ENCODE data around the gene NID1.

GRCh38 chr1:235989105-235989504 lies 75.8 kb downstream of the NID1 start:
- no peak for TF ChIP-seq CTCF (IDR thresholded peaks at IDR 0.05)
- no peak for TF ChIP-seq POLR2AphosphoS5 (IDR thresholded peaks at IDR 0.05)
- TF ChIP-seq EP300 (IDR thresholded peaks at IDR 0.05): no peak
- TF ChIP-seq POLR2A (IDR thresholded peaks at IDR 0.05): no peak

Data from suprapubic skin (tissue), 4 donors.